B cell (primary cell): ENCODE results near the gene MAP3K5. TPM values are rescaled to one million over a fixed set of nuclear protein-coding genes. Genes with fewer than 3 reads are reported as not detected.

Source experiments
- ATAC-seq: fragments of 200-7000 bp; cut with Tn5 transposase; one replicate; pipeline ENCODE4 v1.10.0; 2021; ENCODE audit warnings: low read depth, mild to moderate bottlenecking, moderate number of reproducible peaks, moderate library complexity
- CTCF ChIA-PET: fragments of 350-600 bp; sonication (Branson Sonifier 250); formaldehyde crosslinking; loops from one replicate; lab custom pipeline; 2021; ENCODE audit warnings: antibody characterized with exemption, inconsistent platforms; lab: Charles Lee
- POLR2A ChIA-PET: fragments of 350-600 bp; sonication (Branson Sonifier 250); formaldehyde crosslinking; loops from one replicate; lab custom pipeline; 2021; ENCODE audit warnings: antibody characterized with exemption; lab: Charles Lee
- DNase-seq: peaks from one replicate; pipeline ENCODE4 v3.0.0; 2013
- H2AFZ ChIP-seq: 2 replicates; pipeline ENCODE4 v1.6.1; 2012; ENCODE audit warnings: mild to moderate bottlenecking, low read depth, low read length; ENCODE audit not compliant: insufficient read depth, poor library complexity, severe bottlenecking
- H3K27ac ChIP-seq, 2 donors: 1 replicate in 1 of 2; 2 replicates in 1 of 2; pipeline ENCODE4 v1.5.1; 2012 to 2013; ENCODE audit warnings: low read length in 2 of 2, mild to moderate bottlenecking in 2 of 2, moderate library complexity in 1 of 2
- H3K27me3 ChIP-seq, 4 experiments: fragments of 200-600 bp in 1 of 4; sonication (generic) in 1 of 4; replicated peaks in 1 of 4; 1 replicate in 2 of 4; 2 replicates in 2 of 4; pipeline versions ENCODE4 v1.6.1 to v1.7.0; 2013 to 2016; ENCODE audit warnings: low read length in 3 of 4, mild to moderate bottlenecking in 2 of 4, mixed read lengths in 1 of 4, moderate library complexity in 1 of 4; ENCODE audit not compliant: insufficient read depth in 4 of 4, control insufficient read depth in 3 of 4; ENCODE audit errors: control extremely low read depth in 1 of 4
- H3K36me3 ChIP-seq, 2 experiments: replicated peaks in 1 of 2; 1 replicate in 1 of 2; 2 replicates in 1 of 2; pipeline versions ENCODE4 v1.6.1 to v1.7.1; 2013; ENCODE audit warnings: low read length in 1 of 2; ENCODE audit not compliant: insufficient read depth in 2 of 2, control insufficient read depth in 1 of 2; ENCODE audit errors: control extremely low read depth in 1 of 2, extremely low read depth in 1 of 2
- H3K4me1 ChIP-seq, 2 donors: fragments of 200-600 bp in 1 of 2; sonication (generic) in 1 of 2; 1 replicate in 1 of 2; 2 replicates in 1 of 2; pipeline versions ENCODE4 v1.5.1 to v1.6.1; 2013 to 2017; ENCODE audit warnings: low read length in 2 of 2; ENCODE audit not compliant: control insufficient read depth in 2 of 2, insufficient read depth in 2 of 2
- H3K4me2 ChIP-seq: replicated peaks from 2 replicates; pipeline ENCODE3; 2012; ENCODE audit warnings: mild to moderate bottlenecking, low read depth, low read length; ENCODE audit not compliant: poor library complexity, severe bottlenecking
- H3K4me3 ChIP-seq, 5 experiments: fragments of 200-600 bp in 1 of 5; sonication (generic) in 1 of 5; 1 replicate in 3 of 5; 2 replicates in 2 of 5; pipeline versions ENCODE4 v1.5.1 to v1.7.0; 2011 to 2016; ENCODE audit warnings: low read length in 4 of 5, mild to moderate bottlenecking in 4 of 5, low read depth in 2 of 5, control low read depth in 1 of 5, moderate library complexity in 1 of 5; ENCODE audit not compliant: insufficient read depth in 1 of 5; ENCODE audit errors: control extremely low read depth in 1 of 5, extremely low read depth in 1 of 5
- H3K79me2 ChIP-seq: fragments of 200-600 bp; sonication (generic); one replicate; pipeline ENCODE4 v1.6.0; 2016; ENCODE audit warnings: low read length; ENCODE audit not compliant: control insufficient read depth, insufficient read depth
- H3K9ac ChIP-seq: fragments of 200-600 bp; sonication (generic); 2 replicates; pipeline ENCODE4 v1.6.1; 2017; ENCODE audit warnings: mild to moderate bottlenecking, low read length, moderate library complexity
- H3K9me3 ChIP-seq, 3 donors: one replicate each; pipeline versions ENCODE4 v1.6.1 to v1.7.1; 2013; ENCODE audit warnings: low read length in 2 of 3; ENCODE audit not compliant: control insufficient read depth in 2 of 3, insufficient read depth in 1 of 3; ENCODE audit errors: control extremely low read depth in 1 of 3
- H4K20me1 ChIP-seq: 2 replicates; pipeline ENCODE4 v1.6.0; 2012; ENCODE audit warnings: mild to moderate bottlenecking, low read length; ENCODE audit not compliant: insufficient read depth, control insufficient read depth, poor library complexity, severe bottlenecking
- H3K27ac Mint-ChIP-seq: one replicate; pipeline ENCODE4 v1.8.0; 2021; ENCODE audit warnings: mixed read lengths
- H3K27me3 Mint-ChIP-seq: one replicate; pipeline ENCODE4 v1.8.0; 2021; ENCODE audit warnings: mixed read lengths
- H3K4me1 Mint-ChIP-seq: one replicate; pipeline ENCODE4 v1.8.0; 2021; ENCODE audit warnings: mixed read lengths
- H3K4me3 Mint-ChIP-seq: one replicate; pipeline ENCODE4 v1.8.0; 2021; ENCODE audit warnings: mixed read lengths
- H3K9me3 Mint-ChIP-seq: one replicate; pipeline ENCODE4 v1.8.0; 2022; ENCODE audit warnings: mixed read lengths; ENCODE audit not compliant: insufficient read depth
- CTCF ChIP-seq: fragments of 200-600 bp; IDR thresholded peaks from one replicate; pipeline ENCODE4 v1.8.0; 2022; ENCODE audit warnings: antibody characterized with exemption, mild to moderate bottlenecking
- EZH2 ChIP-seq: IDR thresholded peaks from 2 replicates; pipeline ENCODE4 v1.6.1; 2012; ENCODE audit warnings: borderline replicate concordance, low read depth, mild to moderate bottlenecking, moderate library complexity, low read length; ENCODE audit not compliant: insufficient read depth, poor library complexity, severe bottlenecking
- WGBS: methylation state at CpG from one replicate; pipeline ENCODE4 v1.1.5; 2013; ENCODE audit warnings: missing lambda C conversion rate; ENCODE audit not compliant: insufficient coverage; 5-methylcytosine and 5-hydroxymethylcytosine counted together
- intact Hi-C: fragments of 100-400 bp; cut with micrococcal nuclease; formaldehyde crosslinking; loops from one replicate; pipeline ENCODE4 v1.10.0; 2022
- polyA plus RNA-seq: library from polyadenylated mRNA; depleted of rRNA; stranded (reverse); fragments of >200 nt; gene quantifications from 2 replicates; pipeline ENCODE4 v1.2.3, GENCODE V29; 2012
- total RNA-seq, 2 donors: library from RNA; stranded (reverse); fragments of 120-200 nt in 1 of 2; gene quantifications; 1 replicate in 1 of 2; 2 replicates in 1 of 2; pipeline versions ENCODE4 v1.2.3 to v1.2.4, GENCODE V29; 2013 to 2022

The MAP3K5 gene
- total and polyA plus RNA-seq, 2 donors (not counting 1 experiment from before 2014, with no cell fraction given): 5.7 to 34.1 TPM

- POLR2A ChIA-PET: no interaction called here
- CTCF ChIA-PET: no interaction called here
These were observed 248.0 kb downstream of the MAP3K5 start for GRCh38 chr6:136544326-136544725.

GRCh38 chr6:136541395-136541794 is 250.9 kb downstream of the MAP3K5 start:
- H3K27ac ChIP-seq: no peak overlapping the region
- WGBS: 92% methylated on average over 1 of the region's 2 CpGs
- H4K20me1 ChIP-seq: no peaks in the 10 kb centered on the region
- intact Hi-C loops: no loop called here
- no peaks in the 10 kb centered on the region for H3K9me3 ChIP-seq
- H3K27ac Mint-ChIP-seq: no peak overlapping the region
- H3K9me3 Mint-ChIP-seq: no peaks in the 10 kb centered on the region
- TF ChIP-seq CTCF (no peak), EZH2 (no peak)
- no peak overlapping the region for H3K4me3 Mint-ChIP-seq
- no peaks in the 10 kb centered on the region for H3K4me1 Mint-ChIP-seq
- H3K36me3 ChIP-seq: no peaks in the 10 kb centered on the region
- H3K4me1 ChIP-seq: no peaks in the 10 kb centered on the region
- CTCF ChIA-PET: no interaction called here
- H3K9ac ChIP-seq: no peak overlapping the region
- POLR2A ChIA-PET: no interaction called here
- H2AFZ ChIP-seq: no peak overlapping the region
- peaks cover 43% of the 10 kb centered on the region for H3K27me3 Mint-ChIP-seq
- DNase-seq: no peak
- no peak overlapping the region for H3K4me2 ChIP-seq
- H3K27me3 ChIP-seq: peaks cover 0 to 10% (median 3%) of the 10 kb centered on the region in 4 experiments
- no peak overlapping the region for H3K4me3 ChIP-seq
- ATAC-seq: no peak
- H3K79me2 ChIP-seq: no peaks in the 10 kb centered on the region

More at GRCh38 chr6:136544326-136544725, 248.0 kb downstream of the MAP3K5 start:
- no peak overlapping the region for H3K4me2 ChIP-seq
- no peaks in the 10 kb centered on the region for H3K36me3 ChIP-seq
- no peaks in the 10 kb centered on the region for H3K9me3 ChIP-seq
- no peaks in the 10 kb centered on the region for H4K20me1 ChIP-seq
- Mint-ChIP-seq H3K4me1 (peaks cover 5% of the 10 kb centered on the region), H3K27ac (no peak overlapping the region), H3K9me3 (no peaks in the 10 kb centered on the region), H3K4me3 (no peak overlapping the region), H3K27me3 (peaks cover 68% of the 10 kb centered on the region)
- H2AFZ ChIP-seq: no peak overlapping the region
- WGBS: 57% methylated on average over 1 of the region's 1 CpG
- ATAC-seq (no peak), DNase-seq (no peak)
- no peak overlapping the region for H3K4me3 ChIP-seq
- peaks cover under 1 to 4% of the 10 kb centered on the region in 2 donors for H3K4me1 ChIP-seq
- intact Hi-C loops: no loop called here
- no peaks in the 10 kb centered on the region for H3K79me2 ChIP-seq
- H3K27me3 ChIP-seq: peaks cover 0 to 29% (median 17%) of the 10 kb centered on the region in 4 experiments
- H3K27ac ChIP-seq: no peak overlapping the region
- no peak overlapping the region for H3K9ac ChIP-seq
- TF ChIP-seq CTCF (no peak), EZH2 (no peak)
